DMS153 treated with DMSO at 0.1 percent for 48 hours (cell line): ENCODE measurements around the gene STXBP4.
"Not testable (repeated sequence)": the region's sequence is repeated elsewhere in the genome, so short reads cannot be mapped to it uniquely, and the experiment has no call there.

Experiments used
- DNase-seq: peaks from one replicate; lab custom pipeline; 2025; ENCODE audit not compliant: unreplicated experiment; lab: John Stamatoyannopoulos, UW

STXBP4 gene

DNA sequence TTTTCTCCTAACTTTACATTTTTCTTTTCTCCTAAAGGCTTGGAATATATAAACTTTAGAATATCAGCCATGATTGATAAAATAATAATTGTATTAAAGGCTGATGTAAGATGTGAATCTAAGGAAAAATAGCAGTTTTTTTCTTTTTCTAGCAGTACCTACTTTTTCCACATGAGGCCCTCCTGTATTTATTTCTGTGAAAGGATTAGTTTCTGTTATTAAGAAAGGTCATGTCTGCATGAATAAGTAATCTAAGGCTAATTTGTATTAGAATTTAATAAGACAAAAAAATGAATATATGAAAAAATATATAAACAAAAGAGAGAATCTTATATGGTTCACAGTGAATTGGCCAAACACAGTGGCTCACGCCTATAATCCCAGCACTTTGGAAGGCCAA, 85.3 kb downstream of the STXBP4 start:
- no peak for DNase-seq

DNA sequence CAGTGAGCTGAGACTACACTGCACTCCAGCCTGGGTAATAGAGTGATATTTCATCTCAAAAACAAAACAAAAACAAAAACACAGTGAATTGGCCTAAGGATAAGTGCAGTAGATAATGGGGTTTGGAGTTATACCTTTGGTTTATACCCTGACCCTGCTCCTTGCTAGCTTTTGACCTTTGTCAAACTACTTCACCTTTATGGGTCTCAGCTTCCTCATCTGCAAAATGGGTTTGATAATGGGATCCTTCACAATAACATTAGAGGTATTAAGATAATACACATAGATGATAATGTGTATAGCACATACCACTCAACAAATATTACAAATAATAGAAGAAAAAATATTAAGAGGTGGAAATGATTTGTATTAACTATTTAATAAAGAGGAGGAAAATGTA, 85.9 kb downstream of the STXBP4 start:
- DNase-seq, result no peak

- DNase-seq, result peak; percentile 5
Measured at GRCh38 chr17:55056526-55056925, 88.0 kb downstream of the STXBP4 start.

DNA sequence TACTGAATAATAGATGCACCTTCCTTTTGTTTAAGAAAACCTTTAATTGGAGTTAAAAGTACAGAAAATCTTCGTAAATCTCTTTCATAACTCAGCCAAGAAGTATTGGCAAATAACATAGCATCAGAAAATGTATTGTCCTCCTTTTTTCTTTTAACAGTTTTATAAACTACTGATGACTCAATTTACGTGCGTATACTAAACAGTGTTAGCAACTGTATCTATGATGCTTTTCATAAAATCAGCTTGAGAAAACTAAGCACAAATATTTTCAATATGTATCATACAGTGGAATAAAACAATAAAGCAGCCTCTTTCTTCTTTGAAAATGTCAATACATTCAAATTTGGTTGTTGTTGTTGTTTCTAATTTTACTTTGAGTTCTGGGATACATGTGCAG, 88.6 kb downstream of the STXBP4 start:
- DNase-seq, result no peak

GRCh38 chr17:55059724-55060123, 91.2 kb downstream of the STXBP4 start:
- no peak for DNase-seq

DNA sequence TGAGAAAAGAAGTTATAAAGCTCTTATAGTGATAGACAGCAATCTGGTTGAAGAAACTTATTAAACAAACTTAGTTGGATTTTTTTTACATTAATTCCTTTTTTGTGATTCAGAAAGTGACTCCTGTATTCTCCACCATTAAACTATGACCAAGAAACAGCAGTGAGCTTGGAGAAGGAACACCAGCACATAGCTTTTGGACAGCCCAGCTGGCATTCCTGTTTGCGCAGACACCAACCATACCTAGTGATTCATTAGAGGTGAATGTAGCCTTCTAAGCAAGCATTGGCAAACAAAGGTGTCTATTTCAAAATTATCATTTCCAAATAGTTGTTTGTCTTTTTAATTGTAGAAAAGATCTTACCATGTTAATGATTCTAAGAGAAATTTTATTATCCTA, 94.4 kb downstream of the STXBP4 start:
- no peak for DNase-seq

DNA sequence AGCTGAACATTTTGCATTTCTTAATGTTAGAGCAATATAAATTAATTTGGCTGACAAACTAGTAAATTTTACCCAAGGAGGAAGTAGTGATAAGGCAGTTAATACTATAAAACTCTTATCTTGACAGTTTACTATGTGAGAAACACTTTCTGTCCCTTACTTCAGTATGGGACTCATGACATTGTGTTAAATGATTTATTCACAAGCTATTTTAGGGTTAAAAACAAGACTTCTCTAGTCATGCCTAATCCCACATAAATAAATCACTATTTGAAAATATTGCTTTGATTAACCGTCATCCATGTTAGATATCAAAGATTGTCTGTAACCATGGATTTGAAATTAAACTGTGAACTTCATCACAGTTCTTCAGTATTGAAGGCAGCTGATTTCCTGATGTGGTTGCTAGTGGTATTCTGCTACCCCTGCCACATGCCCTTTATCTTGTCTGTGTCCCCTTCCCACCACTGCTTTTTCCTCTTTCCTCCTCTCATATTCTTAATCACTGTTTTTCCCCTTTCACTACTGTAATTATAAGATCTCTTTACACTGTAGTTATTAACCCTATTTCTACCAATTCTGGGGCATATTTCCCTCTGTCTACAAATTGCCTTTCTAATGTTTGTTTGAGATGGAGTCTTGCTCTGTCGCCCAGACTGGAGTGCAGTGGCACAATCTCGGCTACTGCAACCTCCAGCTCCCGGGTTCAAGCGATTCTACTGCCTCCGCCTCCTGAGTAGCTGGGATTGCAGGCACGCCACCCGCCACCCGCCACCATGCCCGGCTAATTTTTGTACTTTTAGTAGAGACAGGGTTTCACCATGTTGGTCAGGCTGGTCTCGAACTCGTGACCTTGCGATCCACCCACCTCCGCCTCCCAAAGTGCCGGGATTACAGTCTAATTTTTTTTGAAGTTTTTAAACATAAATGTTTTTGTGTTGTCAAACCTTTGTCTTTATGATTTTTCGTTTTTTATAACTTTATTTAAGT, 95.6 kb downstream of the STXBP4 start:
- no peak for DNase-seq

DNA sequence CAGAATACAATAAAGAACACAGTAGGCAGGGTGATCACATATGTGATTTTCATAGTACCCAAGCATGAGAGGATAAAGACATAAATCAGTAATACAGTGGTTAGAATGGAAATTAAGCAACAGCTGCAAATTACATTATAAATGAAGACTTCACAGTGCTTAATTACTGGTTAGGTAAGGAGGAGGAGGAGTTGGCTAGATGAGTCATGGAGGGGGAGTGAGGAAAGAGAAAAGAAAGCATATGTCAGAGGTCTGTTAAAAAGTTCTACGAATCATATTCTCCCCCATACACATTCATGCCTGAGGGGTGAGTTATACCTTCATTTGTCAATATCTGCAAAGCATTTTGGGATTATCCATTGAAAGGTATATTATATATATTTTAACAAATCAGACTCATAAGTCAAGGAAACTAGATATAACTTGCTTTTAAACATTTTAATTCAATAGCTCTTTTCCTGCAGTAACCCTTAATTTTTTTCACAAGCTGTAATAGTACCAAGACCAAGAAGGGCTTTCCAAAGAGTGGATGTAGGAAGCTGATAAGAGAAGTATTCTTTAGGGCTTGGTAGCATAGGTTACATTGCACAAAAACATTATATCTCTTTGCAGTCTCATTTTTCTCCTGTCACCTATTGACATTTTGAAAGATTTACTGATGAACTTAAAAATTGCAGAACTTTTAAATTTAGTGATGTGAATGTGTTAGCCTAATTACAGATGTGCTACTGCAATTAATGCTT, 99.3 kb downstream of the STXBP4 start:
- DNase-seq, result no peak

DNA sequence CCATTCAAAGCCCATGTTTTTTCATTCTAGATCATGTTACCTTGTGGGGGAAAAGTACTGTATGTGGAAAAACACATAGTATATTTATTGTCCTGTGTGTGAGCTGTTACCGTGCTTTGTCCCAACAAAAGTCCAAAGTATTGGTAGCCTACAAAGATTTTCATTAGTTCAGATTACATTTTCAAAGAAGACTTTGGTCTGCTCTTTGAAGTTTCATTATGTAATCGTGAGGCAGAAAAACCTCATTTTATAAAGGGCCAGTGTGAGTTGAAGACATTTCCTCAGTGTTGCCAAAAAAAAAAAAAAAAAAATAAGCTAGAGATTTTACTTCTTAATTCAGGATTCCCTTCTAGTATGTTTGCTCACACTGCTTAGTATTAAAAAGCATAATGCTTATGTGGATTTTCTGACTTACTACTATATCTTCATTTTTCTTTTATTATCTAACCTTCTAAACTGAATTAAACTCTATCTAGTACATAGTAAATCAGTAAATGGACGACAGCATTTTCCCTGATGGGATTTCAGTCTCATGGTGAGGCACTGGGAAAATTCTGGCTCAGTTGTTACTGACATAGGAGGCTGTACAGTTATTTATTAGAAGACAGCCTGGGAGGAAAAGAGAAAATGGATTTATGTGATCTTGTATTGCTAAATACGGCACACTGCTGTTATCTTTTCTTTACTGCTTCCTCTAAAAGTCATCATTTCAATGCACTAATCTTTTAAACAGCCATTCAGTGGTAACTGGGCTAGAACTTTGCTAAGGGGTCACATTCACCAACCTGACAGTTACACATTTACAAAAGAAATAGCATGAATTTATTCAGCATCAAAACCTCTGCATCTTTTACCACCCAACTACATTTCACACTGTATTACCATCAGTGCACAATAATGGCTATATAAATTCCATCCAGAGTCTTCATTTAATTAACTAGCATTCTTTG, 100.6 kb downstream of the STXBP4 start:
- DNase-seq, result no peak

DNA sequence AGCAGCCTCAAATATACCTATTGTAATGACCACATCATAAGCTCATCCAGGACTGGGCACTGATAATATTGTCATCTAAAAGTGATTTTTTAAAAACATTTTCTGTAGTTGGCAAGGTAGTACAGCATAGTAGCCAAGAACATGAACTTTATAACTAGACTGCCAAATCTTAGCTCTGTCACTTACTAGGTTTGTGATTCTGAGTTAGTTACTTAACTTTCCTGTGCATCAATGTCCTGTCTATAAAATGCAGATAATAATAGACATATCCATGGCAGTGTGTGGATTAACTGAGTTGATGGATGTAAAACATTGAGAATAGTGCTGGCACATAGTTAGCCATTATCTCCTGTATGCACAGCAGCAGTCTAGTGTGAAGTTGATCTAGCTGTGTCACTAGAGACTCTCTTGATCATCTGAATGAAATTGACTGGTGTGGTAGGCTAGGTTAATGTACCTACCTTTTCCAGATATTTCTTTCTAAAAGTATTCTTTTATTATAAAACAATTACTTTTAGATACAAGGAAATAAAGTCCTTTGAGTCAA, 101.5 kb downstream of the STXBP4 start:
- no peak for DNase-seq

DNA sequence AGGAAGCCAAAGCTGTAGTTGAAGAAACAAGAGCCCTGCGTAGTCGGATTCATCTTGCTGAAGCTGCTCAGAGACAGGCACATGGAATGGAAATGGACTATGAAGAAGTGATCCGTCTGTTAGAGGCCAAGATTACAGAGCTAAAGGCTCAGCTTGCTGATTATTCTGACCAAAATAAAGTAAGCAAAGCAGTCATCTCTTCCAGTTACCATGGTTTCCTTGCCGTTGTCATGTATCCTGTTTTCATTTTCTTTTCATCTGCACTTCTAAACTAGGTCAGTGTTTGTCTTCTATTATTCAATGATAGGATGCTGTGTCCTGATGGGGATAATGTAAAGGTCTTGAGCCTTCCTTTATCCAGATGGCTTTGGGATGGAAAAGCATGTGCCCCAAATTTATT, 104.3 kb downstream of the STXBP4 start:
- no peak for DNase-seq

DNA sequence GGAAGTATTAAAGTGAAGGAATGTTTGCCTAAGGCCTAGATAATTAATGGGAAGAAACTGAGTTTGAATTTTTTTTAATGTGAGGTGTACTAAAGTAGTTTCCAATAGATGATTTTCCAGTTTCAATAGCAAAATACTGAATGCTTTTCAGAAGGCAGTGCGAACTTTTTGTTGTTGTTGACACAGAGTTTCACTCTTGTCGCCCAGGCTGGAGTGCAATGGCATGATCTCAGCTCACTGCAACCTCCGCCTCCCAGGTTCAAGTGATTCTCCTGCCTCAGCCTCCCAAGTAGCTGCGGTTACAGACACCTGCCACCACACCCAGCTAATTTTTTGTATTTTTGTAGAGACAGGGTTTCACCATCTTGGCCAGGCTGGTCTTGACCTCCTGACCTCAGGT, 104.9 kb downstream of the STXBP4 start:
- not testable (repeated sequence) for DNase-seq

- no peak for DNase-seq
Measured at GRCh38 chr17:55081559-55081958, 113.0 kb downstream of the STXBP4 start.

- DNase-seq, result peak; percentile 27
Measured at GRCh38 chr17:55086635-55087058, 118.1 kb downstream of the STXBP4 start.

- no peak for DNase-seq
Measured at GRCh38 chr17:55089256-55089655, 120.7 kb downstream of the STXBP4 start.

DNA sequence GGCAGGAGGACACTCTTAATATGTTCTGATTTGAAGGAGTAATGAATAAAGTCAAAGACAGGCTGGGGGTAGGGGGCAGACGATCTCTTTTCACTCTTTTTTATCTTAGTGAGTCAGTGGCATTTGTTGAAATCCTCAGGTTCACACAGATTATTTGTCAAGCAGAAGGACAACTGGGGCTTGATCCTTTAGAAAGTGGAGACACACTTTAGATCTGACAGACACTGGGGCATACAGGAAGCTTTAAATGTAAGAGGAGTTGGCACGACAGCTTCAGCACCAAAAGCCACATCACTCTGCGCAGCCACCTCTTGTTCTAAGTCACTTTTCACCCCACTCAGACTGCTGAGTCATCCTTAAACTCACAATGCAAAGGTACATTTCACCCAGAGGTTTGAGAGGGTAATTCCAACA, 121.5 kb downstream of the STXBP4 start:
- DNase-seq, result peak; percentile 54

- no peak for DNase-seq
Measured at GRCh38 chr17:55093353-55093752, 124.8 kb downstream of the STXBP4 start.

- DNase-seq, result no peak
Measured at GRCh38 chr17:55098765-55099164, 130.2 kb downstream of the STXBP4 start.

- DNase-seq, result no peak
Measured at GRCh38 chr17:55110521-55110920, 142.0 kb downstream of the STXBP4 start.

DNA sequence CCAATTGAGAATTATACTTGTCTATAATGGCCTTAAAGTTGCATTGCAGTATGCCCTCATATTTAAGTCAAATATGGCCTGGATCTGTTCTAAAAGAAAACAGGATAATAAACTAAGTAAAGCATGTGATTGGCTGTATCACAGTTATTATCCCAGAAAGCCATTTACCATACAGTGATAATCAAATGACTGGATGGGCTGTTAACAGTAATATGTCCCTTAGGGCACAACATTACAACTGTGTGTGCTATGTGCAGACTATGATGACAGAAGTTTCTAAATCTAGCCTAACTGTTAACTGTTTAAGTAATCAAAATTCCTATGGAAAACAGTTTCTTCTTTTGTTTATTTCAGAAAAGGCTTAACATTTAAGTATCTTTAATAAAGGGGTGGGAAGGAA, 145.7 kb downstream of the STXBP4 start:
- no peak for DNase-seq
